ENCODE results near the gene GPR4.
A peak's percentile ranks its signal among the peaks of the same experiment; 100 is the strongest.

GPR4 gene

DNA sequence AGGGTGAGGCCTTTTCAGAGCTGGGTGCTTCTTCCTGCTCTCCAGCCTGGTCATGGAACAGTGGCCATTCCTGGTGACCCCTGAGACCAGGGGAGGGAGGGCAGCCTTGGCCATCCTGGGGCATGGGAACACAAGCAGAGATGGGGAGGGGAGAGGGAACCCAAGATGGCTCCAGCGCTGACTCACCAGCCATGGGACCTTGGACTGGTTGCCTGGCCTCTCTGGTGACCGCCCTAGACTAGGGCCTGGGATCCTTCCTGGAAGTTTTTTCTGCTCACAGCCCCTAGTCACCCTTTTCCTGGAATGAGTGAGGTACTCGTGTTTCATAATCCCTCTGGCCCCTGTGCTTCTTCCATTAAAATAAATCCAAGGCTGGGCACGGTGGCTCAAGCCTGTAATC is 14.1 kb downstream of the GPR4 start:
- no peak for DNase-seq

GRCh38 chr19:45585158-45585577 is 16.8 kb downstream of the GPR4 start:
- no peak for DNase-seq

DNA sequence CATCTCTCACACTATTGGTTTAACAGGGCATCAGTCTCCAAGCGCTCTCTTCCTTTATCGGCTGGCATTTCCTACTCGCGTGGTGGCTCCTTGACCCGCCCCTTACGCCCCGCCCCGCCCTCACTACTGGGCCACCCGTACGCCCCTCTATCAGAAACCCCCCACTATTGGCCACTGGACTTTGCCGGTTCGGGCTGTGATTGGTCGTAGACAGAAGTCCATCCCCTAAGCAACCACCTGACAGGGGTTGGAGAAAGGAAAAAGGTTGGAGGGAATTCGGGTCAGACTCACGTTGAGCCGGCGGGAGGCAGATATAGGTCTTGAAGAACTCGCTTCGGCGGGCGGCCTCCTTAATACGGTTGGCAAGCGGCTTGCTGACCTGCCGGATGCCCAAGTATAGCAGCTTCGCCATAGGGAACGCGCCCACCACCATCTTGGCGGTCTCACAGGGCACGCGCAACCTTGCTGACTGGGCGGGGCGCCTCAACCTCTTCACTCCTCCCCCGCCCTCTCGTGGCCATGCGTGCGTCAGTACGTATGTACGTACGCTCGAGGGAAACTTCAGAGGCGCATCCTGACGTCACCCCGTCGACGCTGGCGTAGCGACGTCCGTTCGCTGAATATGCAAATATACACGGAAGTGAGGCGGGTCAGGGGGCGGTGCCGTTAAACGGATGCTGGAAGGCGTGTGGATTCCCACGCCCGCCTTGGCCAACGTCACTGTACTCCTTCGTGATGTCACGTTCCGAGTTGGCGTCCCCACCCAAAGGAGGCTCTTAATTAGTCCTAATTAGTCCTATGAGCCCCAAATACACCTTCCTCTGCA is 17.5 kb downstream of the GPR4 start, which contains the start of gene OPA3:
Gene OPA3 (minus strand): TSS at position 471 of the 826 bp plus-strand sequence. CDS start 38 bp downstream, at position 433.
- DNase-seq = peak; percentile 100

DNA sequence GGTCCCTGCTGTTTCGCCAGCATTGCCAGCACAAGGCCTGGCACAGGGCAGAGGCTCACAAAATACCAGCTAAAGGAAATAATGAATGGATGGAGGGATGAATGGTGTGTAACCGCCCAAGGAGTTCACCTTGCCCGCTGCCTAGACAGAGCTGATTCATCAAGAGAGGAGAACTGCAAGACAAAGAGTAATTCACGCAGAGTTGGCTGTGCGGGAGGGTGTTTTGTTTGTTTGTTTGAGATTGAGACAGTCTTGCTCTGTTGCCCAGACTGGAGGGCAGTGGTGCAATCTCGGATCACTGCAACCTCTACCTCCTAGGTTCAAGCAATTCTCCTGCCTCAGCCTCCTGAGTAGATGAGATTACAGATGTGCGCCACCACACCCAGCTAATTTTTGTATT is 20.4 kb downstream of the GPR4 start:
- no peak for DNase-seq

- no peak for DNase-seq
These were observed 23.2 kb downstream of the GPR4 start for GRCh38 chr19:45578861-45579260.

- no peak for DNase-seq
These were observed 24.7 kb downstream of the GPR4 start for GRCh38 chr19:45577111-45577905.

DNA sequence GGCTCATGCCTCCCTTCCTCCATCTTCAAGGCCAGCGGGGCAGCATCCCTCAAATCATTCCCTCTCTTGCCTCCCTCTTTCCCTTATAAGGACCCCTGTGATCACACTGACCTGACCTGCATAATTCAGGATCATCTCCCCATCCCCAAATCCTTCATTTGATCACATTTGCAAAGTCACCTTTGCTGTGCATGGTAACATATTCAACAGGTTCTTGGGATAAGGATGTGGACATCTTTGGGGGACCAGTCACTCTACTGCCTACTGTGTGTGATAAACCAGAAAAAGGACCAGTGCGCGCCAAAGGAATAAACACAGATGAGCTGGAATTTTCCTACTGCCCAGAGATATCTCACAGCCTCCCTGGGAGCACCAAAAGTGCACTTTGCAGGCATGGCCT is 25.3 kb downstream of the GPR4 start:
- no peak for DNase-seq

GRCh38 chr19:45575216-45575615 is 26.8 kb downstream of the GPR4 start:
- DNase-seq = no peak

- no peak for DNase-seq
These were observed 27.5 kb downstream of the GPR4 start for GRCh38 chr19:45574526-45574925.

- no peak for DNase-seq
These were observed 30.4 kb downstream of the GPR4 start for GRCh38 chr19:45571457-45572220.

DNA sequence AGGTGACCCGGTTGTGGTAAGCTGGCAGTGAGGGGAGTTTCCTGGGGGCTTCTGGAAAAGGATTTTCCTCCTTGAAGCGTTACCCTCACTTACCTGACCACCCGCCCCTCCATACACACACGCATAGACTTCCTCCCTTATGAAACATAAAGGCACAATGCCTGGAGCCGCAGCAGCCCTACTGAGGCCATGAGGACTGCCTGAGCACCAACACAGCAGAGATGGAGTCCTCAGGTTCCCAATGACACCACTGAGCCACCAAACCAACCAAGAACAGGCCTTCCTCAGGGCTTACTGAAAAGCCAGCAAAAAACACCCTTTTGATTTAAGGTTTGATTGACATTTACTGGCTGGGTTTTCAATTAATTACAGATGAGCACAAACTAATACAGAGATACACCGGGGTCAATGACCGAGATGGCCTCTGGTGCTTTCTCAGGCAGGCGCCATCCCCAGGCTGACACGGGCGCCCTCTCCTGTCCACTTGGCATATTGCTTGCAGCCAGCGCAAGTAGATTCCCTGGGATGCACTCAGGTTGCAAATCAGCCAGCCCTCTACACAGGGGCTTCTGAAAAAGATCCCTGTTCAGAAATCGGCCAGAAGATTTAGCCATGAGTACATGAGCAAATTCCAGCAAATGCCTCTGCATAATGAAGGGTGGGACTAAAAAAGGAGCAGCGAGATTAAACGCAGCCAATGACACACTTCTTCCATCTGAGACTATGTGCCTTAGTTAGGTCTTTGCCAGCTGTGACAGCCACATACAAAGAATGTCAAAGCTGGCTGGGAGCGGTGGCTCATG is 32.2 kb downstream of the GPR4 start:
- DNase-seq = peak; percentile 18

DNA sequence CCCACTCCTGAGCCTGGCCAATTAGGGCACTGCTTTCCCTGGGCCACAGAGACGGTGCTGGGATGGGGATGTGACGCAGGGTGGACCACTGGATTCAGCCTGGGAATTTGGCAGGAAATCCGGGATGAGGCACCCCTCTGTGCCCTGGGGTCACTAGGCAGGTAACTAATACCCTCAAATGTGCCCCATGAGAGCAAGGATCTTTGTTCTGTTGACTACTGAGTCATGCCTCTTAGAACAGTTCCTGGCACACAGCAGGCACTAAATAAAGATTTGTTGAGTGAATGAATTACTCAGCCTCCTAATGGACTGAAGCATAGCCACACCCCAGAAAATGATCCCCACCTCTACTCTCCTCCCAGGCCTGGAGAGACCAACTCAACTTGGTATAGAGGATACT is 33.3 kb downstream of the GPR4 start:
- no peak for DNase-seq

GRCh38 chr19:45567609-45568008 is 34.4 kb downstream of the GPR4 start:
- no peak for DNase-seq

GRCh38 chr19:45564131-45564780 is 37.8 kb downstream of the GPR4 start:
- no peak for DNase-seq

- no peak for DNase-seq
These were observed 41.3 kb downstream of the GPR4 start for GRCh38 chr19:45560686-45561085.

DNA sequence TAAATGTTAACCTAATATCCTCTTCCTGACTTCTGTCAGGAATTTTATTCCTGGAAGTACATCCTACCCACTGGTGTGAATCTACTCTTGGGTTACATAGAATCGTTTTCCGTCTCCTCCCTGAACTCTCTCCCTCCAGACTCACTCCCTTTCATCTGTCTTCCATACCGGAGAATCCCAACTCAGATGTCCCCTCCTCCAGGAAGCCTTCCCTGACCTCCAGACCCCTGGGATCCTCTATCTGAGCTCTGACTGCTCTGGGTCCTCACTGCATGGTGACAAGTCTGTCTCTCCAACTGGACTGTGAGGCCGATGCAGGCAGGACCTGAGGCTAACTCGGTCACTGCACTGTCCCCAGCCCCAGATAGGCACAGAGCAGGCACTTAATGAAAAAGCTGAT is 42.0 kb downstream of the GPR4 start:
- DNase-seq = no peak

- DNase-seq = peak; percentile 59
These were observed 43.6 kb downstream of the GPR4 start for GRCh38 chr19:45558399-45558878.

DNA sequence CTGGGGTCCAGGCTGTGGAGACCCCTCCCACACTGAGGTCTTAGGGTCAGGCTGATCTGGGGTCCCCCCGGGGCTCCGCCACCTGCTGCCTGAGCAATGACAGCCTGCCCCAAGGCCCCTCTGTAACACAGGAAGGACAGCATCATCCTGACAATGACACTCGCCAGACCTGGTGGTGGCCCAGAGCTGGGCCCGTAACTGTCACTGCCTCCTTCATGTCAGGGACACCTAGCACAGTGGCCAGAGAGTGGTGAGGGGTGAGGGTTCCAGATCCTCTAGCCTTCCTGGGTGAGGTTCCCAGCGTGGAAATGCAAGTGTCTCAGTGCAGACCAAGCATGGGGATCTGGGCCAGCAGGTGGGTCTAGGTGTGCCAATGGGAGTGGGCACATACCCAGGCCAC is 45.2 kb downstream of the GPR4 start:
- no peak for DNase-seq

- no peak for DNase-seq
These were observed 47.5 kb downstream of the GPR4 start for GRCh38 chr19:45554481-45554880.

DNA sequence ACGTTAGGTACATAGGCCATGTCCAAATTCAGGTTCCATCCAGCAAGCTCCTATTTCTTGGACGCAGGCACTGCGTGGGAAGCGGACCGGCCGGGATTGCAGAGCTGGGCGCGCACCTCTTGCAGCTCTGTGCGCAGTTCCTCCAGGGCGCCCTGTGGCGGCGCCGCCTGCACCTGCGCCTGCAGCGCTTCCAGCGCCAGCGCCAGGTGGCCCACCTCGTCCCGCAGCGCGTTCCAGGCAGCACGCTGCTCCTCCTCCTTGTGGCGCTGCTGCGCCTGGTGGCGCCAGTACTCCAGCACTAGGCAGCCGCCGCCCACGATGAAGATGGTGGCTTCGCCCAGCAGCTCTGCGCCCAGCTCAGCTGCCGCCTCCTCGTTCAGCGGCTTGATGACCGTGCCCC is 48.5 kb downstream of the GPR4 start:
- DNase-seq = no peak

GRCh38 chr19:45547965-45548609 is 53.9 kb downstream of the GPR4 start:
- DNase-seq = no peak
